ENCODE data around the gene POLR2L.

Gene POLR2L

DNA sequence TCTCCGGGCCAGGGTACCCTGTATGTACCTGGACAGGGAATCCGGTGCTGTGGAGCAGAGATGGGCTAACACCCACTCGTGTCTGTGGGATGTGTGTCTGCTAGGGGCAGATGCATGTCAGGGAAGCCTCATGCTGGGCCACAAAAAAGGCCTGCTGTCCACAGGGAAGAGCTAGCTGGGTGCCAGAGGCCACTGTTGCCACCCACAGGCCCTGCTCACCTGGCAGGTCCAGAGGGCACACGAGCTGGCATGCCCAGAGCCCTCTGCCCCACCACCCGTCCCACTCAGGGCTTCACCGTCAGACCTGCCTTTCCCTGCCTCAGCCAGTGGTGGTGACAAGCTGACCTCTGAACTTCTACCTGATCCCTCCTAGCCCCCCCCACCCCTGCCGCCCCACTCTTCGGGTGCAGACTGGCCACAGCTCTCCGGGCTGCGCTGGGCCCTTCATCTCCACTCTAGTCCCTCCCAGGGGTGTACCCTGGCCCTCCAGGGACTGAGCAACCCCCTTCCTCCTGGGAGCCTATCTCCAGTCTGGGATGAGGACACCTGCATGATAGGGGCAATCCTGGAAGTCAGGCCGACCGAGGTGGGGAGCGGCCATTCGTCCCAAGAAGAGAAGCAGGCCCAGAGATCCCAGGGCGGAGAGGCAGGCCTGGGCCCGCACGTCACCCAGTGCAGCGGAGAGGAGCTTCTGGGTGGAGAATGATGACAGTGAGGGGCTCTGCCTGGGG lies 45.6 kb downstream of the POLR2L start:
- Mint-ChIP-seq H3K36me3 (peaks cover 30% of the 10 kb centered on the region), H3K4me1 (peaks cover 18% of the 10 kb centered on the region), H3K4me3 (peak overlapping the region; percentile 86), H3K9me3 (no peaks in the 10 kb centered on the region), H3K27ac (peak overlapping the region; percentile 86)
- DNase-seq (ENCODE audit: low spot score in 2 of 2): no peak
- ATAC-seq: no peak

DNA sequence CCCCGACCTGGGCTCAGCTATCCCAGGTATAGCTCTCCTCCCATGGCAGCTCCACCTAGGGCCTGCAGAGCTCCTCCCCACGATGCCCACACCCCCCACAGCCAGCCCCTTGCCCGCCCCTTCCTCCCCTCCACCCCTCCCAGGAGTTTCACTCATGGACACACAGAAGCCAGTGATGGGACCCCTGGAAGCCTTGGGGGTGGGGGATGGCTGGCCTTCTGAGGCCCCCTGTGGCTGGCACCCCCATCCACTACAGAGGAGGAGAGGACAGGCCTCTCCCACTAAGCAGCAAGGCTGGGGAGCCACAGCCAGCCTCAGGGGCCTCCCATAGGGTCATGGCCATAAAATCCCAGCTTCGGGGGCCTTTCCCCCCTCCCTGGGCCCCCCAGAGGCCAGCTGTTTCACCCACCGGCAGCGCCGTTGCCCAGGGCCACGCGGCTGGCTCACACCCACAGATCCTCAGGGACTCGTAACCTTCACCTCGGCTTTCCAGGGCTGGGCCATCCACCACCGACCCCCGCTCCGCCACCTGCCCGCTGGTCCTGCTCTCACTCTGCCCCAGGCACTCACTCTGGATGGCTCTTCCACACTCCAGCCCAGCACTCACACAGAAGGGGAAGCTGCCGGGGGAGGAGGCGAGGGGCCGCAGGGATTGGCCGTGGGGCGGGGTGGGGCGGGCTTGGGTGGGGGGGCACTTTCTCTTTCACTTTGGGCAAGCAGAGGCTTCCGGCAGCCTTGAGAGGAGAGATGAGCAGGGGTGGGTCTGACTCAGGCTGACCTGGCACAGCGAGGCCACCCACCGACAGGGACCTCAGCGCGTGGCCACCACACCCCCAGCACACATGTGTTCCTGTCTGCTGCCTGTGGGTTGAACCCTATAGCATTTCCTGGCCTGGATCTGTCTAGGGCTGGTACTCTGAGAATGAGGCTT lies 46.4 kb downstream of the POLR2L start:
- H3K36me3 Mint-ChIP-seq: peaks cover 30% of the 10 kb centered on the region
- H3K4me1 Mint-ChIP-seq: peaks cover 18% of the 10 kb centered on the region
- H3K9me3 Mint-ChIP-seq: no peaks in the 10 kb centered on the region
- ATAC-seq: peak; percentile 83
- peak overlapping the region; percentile 86 for H3K27ac Mint-ChIP-seq
- DNase-seq (ENCODE audit: low spot score in 2 of 2): peak; percentile 54 to 84
- H3K4me3 Mint-ChIP-seq: peak overlapping the region; percentile 86

DNA sequence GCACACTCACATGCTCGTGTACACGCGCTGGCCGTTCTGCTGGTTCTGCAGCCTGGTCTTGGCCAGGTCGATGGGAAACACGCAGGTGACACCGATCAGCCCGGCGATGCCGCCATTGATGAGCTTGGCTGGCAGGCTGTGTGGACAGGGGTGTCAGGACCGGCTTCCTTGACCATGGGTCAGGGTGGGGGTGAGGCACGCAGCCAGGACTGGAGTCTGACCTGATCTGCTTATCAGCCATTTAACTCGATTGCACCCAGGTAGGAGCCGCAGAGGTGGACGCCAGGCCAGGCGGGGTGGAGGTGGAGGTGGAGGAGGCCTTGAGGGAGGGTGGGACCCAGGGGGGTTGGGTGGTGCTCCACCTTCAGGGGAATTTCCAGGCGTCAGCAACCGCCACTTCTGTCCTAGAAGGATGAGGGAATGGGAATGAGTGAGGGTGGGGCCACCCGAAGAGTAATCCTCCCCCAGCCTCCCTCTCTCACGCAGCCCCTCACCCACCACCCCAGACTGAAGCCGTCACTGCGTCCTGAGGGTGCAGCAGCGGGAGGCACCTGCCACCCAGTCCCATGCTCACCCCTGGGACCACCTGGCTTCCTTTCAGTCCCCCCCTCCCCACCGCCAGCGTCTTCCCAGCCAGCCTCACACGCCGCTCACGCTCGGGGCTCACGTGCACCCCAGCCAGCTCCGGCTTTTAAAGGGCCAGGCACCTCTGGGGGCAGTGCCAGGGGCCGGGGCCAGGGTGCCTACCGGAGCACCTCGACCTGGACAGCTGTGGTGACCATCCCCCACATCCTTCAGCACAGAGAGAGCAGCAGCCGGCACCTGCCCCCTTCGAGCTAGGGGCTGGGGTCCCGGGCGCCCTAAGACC lies 47.3 kb downstream of the POLR2L start:
- H3K4me3 Mint-ChIP-seq: peak overlapping the region; percentile 86
- H3K9me3 Mint-ChIP-seq: no peaks in the 10 kb centered on the region
- peaks cover 36% of the 10 kb centered on the region for H3K36me3 Mint-ChIP-seq
- peak overlapping the region; percentile 86 for H3K27ac Mint-ChIP-seq
- ATAC-seq: no peak
- peaks cover 18% of the 10 kb centered on the region for H3K4me1 Mint-ChIP-seq
- DNase-seq (ENCODE audit: low spot score in 2 of 2): no peak

DNA sequence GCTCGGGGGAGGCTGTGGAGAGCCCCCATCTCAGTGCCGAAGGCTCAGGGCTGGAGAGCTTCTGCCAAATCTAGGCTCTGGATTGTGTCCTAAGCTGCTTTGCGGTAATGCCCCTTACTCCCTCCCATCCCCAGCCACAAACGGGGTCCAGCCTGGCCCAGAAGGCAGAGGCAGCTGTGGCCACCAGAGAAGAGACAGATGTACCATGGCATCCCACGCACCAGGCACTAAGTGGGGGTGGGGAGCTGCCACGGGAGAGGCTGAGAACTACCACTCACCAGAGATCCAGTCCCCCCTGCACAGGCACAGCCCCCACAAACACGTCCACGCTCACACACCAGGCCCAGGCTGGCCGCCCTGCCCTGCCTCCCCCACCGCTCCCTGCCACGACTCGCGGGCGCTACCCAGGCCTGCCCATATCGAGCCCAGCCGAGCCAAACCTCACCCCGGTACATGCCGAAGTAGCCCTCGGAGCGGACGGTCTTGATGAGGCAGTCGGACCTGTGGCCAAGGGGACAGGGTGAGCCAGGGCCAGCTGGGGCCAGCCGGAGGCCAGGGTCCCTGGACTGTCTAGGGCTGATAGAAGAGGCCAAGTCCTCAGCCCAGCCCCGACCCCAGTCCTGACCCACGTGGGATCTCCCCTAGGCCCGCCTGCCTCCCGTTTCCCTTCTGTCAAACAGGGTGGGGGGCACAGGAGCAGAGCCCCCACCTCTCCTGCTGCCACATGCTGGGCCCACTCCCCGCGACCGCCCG lies 48.1 kb downstream of the POLR2L start:
- Mint-ChIP-seq H3K4me3 (peak overlapping the region; percentile 86), H3K36me3 (peaks cover 36% of the 10 kb centered on the region), H3K9me3 (no peaks in the 10 kb centered on the region), H3K27ac (no peak overlapping the region), H3K4me1 (peaks cover 18% of the 10 kb centered on the region)
- no peak for ATAC-seq
- DNase-seq (ENCODE audit: low spot score in 2 of 2): no peak

DNA sequence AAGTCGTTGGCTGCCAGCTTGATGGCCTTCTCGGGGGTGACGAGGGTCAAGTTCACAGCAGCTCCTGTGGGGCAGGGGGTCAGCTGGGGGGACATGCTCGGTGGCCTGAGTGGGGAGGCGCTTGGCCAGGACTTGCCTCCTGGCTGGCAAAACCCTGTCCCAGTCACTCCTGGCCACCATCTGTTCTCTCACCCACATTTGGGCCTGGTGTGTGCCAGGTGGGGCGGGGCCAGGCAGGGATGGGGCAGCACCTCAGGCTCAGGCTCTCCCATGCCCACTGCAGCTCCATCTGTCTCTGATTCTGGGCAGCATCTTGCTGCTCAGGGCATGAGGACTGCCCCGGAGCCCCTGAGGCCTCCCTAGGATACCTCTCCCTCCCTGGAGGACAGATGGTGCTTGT lies 48.8 kb downstream of the POLR2L start:
- no peaks in the 10 kb centered on the region for H3K9me3 Mint-ChIP-seq
- no peak for ATAC-seq

DNA sequence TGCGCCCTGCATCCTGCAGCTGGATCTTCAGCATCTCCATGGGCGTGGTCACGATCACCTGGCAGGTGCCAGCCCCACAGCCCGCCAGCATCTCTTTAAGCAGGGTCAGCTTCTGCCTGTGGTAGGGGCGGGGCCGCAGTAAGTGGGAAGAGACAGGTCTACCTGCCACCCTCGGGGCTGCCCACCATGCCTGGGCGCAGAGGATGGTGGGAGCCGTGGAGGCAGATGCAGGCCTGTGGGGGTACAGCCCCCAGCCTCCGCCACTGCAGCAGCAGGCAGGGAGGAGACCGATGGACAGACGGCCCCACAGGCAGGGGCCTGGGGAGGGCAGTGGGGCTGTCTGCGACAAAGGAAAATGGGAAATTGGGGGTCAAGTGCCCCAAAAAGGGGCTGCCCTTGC lies 49.5 kb downstream of the POLR2L start:
- Mint-ChIP-seq H3K9me3 (no peaks in the 10 kb centered on the region), H3K27ac (no peak overlapping the region), H3K36me3 (peaks cover 38% of the 10 kb centered on the region), H3K4me3 (no peak overlapping the region), H3K4me1 (peaks cover 18% of the 10 kb centered on the region)
- ATAC-seq (no peak), DNase-seq (ENCODE audit: low spot score in 2 of 2) (no peak)

More for the DNA sequence above, 48.8 kb downstream of the POLR2L start:
- Mint-ChIP-seq H3K27ac (no peak overlapping the region), H3K36me3 (peaks cover 36% of the 10 kb centered on the region), H3K4me3 (peak overlapping the region; percentile 86), H3K4me1 (peaks cover 18% of the 10 kb centered on the region)
- DNase-seq (ENCODE audit: low spot score in 2 of 2): no peak

DNA sequence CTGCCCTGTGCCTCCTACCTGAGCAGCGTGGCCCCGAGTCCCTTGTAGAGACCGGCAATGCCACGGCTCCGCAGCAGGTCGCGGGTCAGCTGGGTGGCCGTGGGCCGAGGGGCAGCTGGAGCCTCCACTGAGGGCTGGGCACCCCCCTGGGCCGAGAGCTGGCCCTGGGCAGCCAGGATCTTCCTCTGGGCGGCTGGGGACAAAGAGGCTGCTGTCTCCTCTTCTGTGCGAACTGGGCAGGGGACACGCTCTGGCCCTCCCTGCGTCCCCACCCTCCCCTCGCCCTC lies 49.9 kb downstream of the POLR2L start:
- DNase-seq (ENCODE audit: low spot score in 2 of 2): no peak
- Mint-ChIP-seq H3K4me1 (peaks cover 18% of the 10 kb centered on the region), H3K27ac (no peak overlapping the region), H3K4me3 (no peak overlapping the region), H3K9me3 (no peaks in the 10 kb centered on the region), H3K36me3 (peaks cover 42% of the 10 kb centered on the region)
- no peak for ATAC-seq

DNA sequence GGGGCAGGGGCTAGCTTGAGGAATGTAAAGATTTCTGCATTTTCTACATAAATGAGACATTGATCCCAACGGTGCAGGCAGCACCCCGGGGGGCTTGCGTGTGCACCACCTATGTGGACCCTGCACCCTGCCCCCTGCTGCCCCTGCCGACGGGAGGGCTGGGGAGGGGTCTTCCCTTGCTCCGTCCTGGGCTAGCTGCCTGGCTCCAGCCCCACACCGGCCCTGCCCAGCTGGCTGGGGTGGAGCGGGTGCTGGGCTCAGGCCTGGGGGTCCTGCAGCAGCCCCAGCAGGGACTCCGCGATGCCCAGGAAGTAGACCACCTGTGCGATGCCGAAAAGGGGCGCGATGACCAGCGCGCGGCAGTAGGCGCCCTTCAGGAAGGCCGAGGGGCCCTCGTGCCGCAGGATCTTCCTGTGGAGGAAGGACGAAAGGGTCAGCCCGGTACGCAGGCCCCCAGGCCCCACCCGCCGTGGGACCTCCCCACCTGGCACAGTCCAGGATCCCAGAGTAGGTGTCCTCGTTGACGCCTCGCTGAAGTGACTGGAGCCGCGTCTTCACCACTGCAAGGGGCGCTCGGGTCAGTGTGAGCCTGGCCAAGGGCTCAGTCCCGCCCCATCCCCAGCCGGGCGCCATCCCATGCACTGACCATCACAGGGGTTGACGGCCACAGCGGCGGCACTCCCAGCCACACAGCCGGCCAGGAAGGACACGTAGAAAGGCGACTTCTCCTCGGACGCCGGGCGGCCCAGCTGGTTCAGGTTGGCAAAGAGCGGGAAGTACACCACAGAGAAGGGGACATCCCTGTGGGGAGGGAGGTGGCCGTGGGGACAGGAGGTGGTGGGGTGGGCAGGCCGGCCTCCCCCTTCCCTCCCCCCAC lies 50.4 kb downstream of the POLR2L start:
- DNase-seq (ENCODE audit: low spot score in 2 of 2) (no peak), ATAC-seq (no peak)
- H3K36me3 Mint-ChIP-seq: peaks cover 36% of the 10 kb centered on the region
- peaks cover 12% of the 10 kb centered on the region for H3K4me1 Mint-ChIP-seq
- H3K4me3 Mint-ChIP-seq: no peak overlapping the region
- no peak overlapping the region for H3K27ac Mint-ChIP-seq
- H3K9me3 Mint-ChIP-seq: no peaks in the 10 kb centered on the region

DNA sequence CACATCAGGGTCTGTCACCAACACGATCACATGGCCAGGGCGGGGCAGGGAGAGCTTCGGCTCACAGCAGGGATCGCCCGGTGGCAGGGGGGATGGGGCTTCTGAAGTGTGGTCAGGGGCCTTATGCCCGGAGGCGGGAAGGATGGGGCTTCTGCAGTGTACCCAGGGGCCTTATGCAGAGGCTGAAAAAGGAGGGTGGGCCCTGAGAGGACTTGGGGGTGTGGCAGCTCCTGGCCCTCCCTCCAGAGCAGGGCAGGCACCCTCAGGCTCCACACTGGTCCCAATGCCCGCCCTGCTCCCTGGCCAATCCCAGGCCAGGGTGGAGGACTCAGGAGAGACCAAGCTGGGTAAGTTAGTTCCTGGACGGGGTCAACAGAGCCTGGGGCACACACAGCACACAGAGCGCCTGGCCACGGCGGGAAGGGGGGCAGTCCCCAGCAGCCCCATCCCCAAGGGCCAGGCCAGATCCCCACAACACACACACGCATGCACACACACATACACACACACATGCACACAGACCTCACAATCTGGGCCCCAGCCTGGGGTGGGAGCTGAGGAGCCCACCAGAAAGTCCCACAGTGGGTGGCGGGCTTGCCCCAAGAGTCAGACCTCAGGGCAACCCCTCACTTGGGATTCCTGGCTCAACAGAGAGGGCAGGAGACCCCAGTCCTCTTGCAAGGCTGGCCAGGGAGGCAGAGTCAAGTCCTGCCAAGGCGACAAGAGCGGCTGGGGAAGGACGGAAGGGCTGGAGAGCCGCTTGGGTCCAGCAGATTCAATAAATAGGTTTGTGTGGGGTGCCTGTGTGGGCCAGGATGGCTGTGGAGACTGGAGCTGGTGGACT lies 51.4 kb downstream of the POLR2L start:
- Mint-ChIP-seq H3K36me3 (peaks cover 35% of the 10 kb centered on the region), H3K4me3 (no peak overlapping the region), H3K27ac (no peak overlapping the region), H3K9me3 (no peaks in the 10 kb centered on the region), H3K4me1 (peaks cover 3% of the 10 kb centered on the region)
- DNase-seq (ENCODE audit: low spot score in 2 of 2) (no peak), ATAC-seq (peak; percentile 2)

DNA sequence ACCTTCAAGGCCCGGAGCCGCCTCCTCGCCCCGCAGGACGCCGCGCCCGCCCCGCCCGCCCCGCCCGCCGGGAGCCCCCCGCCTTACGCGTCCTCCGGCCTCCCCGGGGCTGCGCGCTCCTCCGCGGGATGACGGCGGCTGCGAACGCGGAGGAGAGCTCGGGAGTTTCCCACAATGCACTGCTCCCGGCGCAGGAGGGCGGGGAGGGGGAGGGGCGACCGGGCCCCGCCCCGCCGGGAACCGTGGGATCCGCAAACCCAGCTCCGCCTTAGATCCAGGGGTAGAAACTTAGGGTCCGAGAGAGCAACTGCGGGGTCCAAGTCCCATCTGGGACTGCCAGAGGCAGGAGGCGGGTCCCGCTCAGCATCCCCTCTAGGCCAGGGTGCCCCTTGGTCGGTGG lies 52.4 kb downstream of the POLR2L start, which contains the start of gene CEND1:
Gene CEND1 (minus strand): TSS at position 148 of the 400 bp plus-strand sequence. CDS start 1,514 bp downstream, outside the sequence.
- DNase-seq (ENCODE audit: low spot score in 2 of 2) (no peak), ATAC-seq (peak; percentile 44)
- Mint-ChIP-seq H3K36me3 (peaks cover 35% of the 10 kb centered on the region), H3K4me3 (peak within 1 kb of the TSS; percentile 25), H3K9me3 (no peaks in the 10 kb centered on the region), H3K27ac (no peak within 1 kb of the TSS), H3K4me1 (no peaks in the 10 kb centered on the region)
